Neural progenitor cell (in vitro differentiated cells): ENCODE measurements around the gene SNRNP40. TPM values are rescaled to one million over a fixed set of nuclear protein-coding genes. Genes with fewer than 3 reads are reported as not detected.

Experiments
- DNase-seq: peaks from one replicate; pipeline ENCODE4 v3.0.0-alpha.2; 2016; ENCODE audit warnings: low spot score
- H2AFZ ChIP-seq: fragments of 200-600 bp; sonication (generic); replicated peaks from 2 replicates; pipeline ENCODE4 v1.6.1; 2016; ENCODE audit warnings: antibody characterized with exemption
- H3F3A ChIP-seq: fragments of 200-600 bp; sonication (generic); 2 replicates; pipeline ENCODE4 v1.6.1; 2016; ENCODE audit warnings: antibody characterized with exemption, low read depth
- H3K27ac ChIP-seq: fragments of 200-600 bp; sonication (generic); 2 replicates; pipeline ENCODE4 v1.5.1; 2016; ENCODE audit warnings: mild to moderate bottlenecking
- H3K27me3 ChIP-seq: fragments of 200-600 bp; sonication (generic); 2 replicates; pipeline ENCODE4 v1.6.1; 2016; ENCODE audit warnings: mild to moderate bottlenecking, moderate library complexity
- H3K36me3 ChIP-seq: fragments of 200-600 bp; sonication (generic); 2 replicates; pipeline ENCODE4 v1.5.1; 2016
- H3K4me1 ChIP-seq: fragments of 200-600 bp; sonication (generic); 2 replicates; pipeline ENCODE4 v1.6.1; 2016; ENCODE audit warnings: mixed run types
- H3K4me2 ChIP-seq: fragments of 200-600 bp; sonication (generic); 2 replicates; pipeline ENCODE4 v1.6.1; 2016
- H3K4me3 ChIP-seq: fragments of 200-600 bp; sonication (generic); 2 replicates; pipeline ENCODE4 v1.5.1; 2016
- H3K79me2 ChIP-seq: fragments of 200-600 bp; sonication (generic); 2 replicates; pipeline ENCODE4 v1.6.1; 2016; ENCODE audit warnings: low read depth
- H3K9ac ChIP-seq: fragments of 200-600 bp; sonication (generic); 2 replicates; pipeline ENCODE4 v1.6.1; 2016
- H3K9me3 ChIP-seq: fragments of 200-600 bp; sonication (generic); 2 replicates; pipeline ENCODE4 v1.5.1; 2016; ENCODE audit warnings: low read depth
- H4K20me1 ChIP-seq: fragments of 200-600 bp; sonication (generic); 2 replicates; pipeline ENCODE4 v1.6.1; 2016; ENCODE audit warnings: low read depth
- H3K27ac Mint-ChIP-seq: 3 replicates; pipeline ENCODE4 v1.8.0; 2021; ENCODE audit warnings: mixed read lengths
- H3K27me3 Mint-ChIP-seq: 2 replicates; pipeline ENCODE4 v1.8.0; 2022; ENCODE audit warnings: low read depth, mild to moderate bottlenecking, inconsistent platforms, moderate library complexity, mixed read lengths; ENCODE audit not compliant: insufficient read depth
- H3K36me3 Mint-ChIP-seq: 3 replicates; pipeline ENCODE4 v1.8.0; 2021; ENCODE audit warnings: mixed read lengths
- H3K4me1 Mint-ChIP-seq: 3 replicates; pipeline ENCODE4 v1.8.0; 2021; ENCODE audit warnings: mixed read lengths
- H3K4me3 Mint-ChIP-seq: 3 replicates; pipeline ENCODE4 v1.8.0; 2021; ENCODE audit warnings: mild to moderate bottlenecking, moderate library complexity, mixed read lengths
- H3K9me3 Mint-ChIP-seq: 3 replicates; pipeline ENCODE4 v1.8.0; 2020; ENCODE audit warnings: mixed read lengths
- EZH2 ChIP-seq: fragments of 200-600 bp; sonication (generic); IDR thresholded peaks from 2 replicates; pipeline ENCODE4 v1.6.1; 2017; ENCODE audit warnings: antibody characterized with exemption, mild to moderate bottlenecking, moderate library complexity
- EZH2phosphoT487 ChIP-seq: fragments of 200-600 bp; sonication (generic); IDR thresholded peaks from 2 replicates; pipeline ENCODE4 v1.6.1; 2017; ENCODE audit warnings: antibody characterized with exemption
- total RNA-seq: library from RNA; depleted of rRNA; stranded (reverse); fragments of >200 nt; gene quantifications from 2 replicates; pipeline ENCODE4 v1.2.3, GENCODE V29; 2015; ENCODE audit warnings: low replicate concordance
- TF ChIP-seq, protein P1 (sequence below): fragments of 200-600 bp; sonication (generic); IDR thresholded peaks from 2 replicates; pipeline ENCODE4 v1.5.1; 2017; ENCODE audit warnings: antibody characterized with exemption, mild to moderate bottlenecking

SNRNP40 gene
- total RNA-seq, 1 donor from 2014 or later: 179 TPM

DNA sequence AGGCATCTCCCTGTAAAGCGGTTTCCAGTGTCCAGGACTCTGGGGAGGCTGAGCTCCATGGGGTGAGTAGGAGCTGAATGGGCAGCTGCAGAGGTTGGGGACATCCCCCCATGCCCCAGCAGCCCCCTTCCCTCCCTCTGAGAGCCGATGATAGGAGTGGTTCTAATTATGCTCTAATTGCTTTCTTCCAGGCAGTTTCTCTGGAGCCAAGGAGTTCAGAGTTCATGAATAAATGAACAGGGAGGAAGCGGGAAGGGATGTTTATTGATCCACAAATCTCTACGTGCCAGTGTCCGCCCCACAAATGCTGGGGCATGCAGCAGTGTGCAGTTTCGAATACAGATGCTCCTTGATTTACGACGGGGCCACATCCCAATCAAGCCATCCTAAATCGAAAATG lies 72.5 kb downstream of the SNRNP40 start:
- DNase-seq: no peak
- Histone ChIP-seq H3F3A (peaks cover 9% of the 10 kb centered on the region), H2AFZ (no peak overlapping the region), H3K9me3 (no peaks in the 10 kb centered on the region), H3K27ac (peak overlapping the region; percentile 8), H3K4me1 (peaks cover 17% of the 10 kb centered on the region), H3K4me3 (no peak overlapping the region), H3K9ac (no peak overlapping the region), H4K20me1 (peaks cover 9% of the 10 kb centered on the region), H3K4me2 (peak overlapping the region; percentile 17), H3K36me3 (no peaks in the 10 kb centered on the region), H3K79me2 (no peaks in the 10 kb centered on the region), H3K27me3 (no peaks in the 10 kb centered on the region)
- Mint-ChIP-seq H3K36me3 (no peaks in the 10 kb centered on the region), H3K27ac (no peak overlapping the region), H3K4me1 (peaks cover 48% of the 10 kb centered on the region), H3K27me3 (peaks cover 3% of the 10 kb centered on the region), H3K4me3 (peak overlapping the region; percentile 46), H3K9me3 (no peaks in the 10 kb centered on the region)
- TF ChIP-seq, protein P1, sequence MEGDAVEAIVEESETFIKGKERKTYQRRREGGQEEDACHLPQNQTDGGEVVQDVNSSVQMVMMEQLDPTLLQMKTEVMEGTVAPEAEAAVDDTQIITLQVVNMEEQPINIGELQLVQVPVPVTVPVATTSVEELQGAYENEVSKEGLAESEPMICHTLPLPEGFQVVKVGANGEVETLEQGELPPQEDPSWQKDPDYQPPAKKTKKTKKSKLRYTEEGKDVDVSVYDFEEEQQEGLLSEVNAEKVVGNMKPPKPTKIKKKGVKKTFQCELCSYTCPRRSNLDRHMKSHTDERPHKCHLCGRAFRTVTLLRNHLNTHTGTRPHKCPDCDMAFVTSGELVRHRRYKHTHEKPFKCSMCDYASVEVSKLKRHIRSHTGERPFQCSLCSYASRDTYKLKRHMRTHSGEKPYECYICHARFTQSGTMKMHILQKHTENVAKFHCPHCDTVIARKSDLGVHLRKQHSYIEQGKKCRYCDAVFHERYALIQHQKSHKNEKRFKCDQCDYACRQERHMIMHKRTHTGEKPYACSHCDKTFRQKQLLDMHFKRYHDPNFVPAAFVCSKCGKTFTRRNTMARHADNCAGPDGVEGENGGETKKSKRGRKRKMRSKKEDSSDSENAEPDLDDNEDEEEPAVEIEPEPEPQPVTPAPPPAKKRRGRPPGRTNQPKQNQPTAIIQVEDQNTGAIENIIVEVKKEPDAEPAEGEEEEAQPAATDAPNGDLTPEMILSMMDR: no peak
- TF ChIP-seq EZH2 (no peak), EZH2phosphoT487 (no peak)

DNA sequence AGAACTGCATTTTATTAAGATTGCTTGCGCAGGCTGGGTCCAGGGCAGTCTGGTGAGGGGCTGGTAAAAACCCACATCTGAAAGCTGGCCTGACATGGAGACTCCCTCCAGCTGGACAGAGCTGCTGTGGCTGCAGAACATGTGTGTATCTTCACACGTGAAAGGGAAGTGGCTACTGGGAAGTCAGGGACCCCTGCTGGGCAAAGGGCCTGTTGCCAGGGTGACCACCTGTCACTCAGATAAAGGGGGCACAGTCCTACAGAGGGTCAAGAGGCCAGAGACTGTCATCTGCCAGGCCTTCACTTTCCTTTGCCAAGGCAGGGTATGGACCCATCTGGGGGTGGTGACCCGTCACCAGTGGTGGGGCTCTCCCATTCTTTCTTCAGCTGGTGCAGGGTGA lies 74.4 kb downstream of the SNRNP40 start:
- H3K4me1 Mint-ChIP-seq: peaks cover 40% of the 10 kb centered on the region
- H3K9me3 Mint-ChIP-seq: no peaks in the 10 kb centered on the region
- H3K4me2 ChIP-seq: no peak overlapping the region
- no peaks in the 10 kb centered on the region for H3K36me3 ChIP-seq
- no peak overlapping the region for H3K4me3 ChIP-seq
- no peak overlapping the region for H3K27ac ChIP-seq
- no peak overlapping the region for H2AFZ ChIP-seq
- H3K4me1 ChIP-seq: peaks cover 17% of the 10 kb centered on the region
- peaks cover 5% of the 10 kb centered on the region for H3K27me3 Mint-ChIP-seq
- H4K20me1 ChIP-seq: no peaks in the 10 kb centered on the region
- H3K4me3 Mint-ChIP-seq: no peak overlapping the region
- no peaks in the 10 kb centered on the region for H3K79me2 ChIP-seq
- H3K27ac Mint-ChIP-seq: peak overlapping the region; percentile 42
- H3K36me3 Mint-ChIP-seq: no peaks in the 10 kb centered on the region
- peak; percentile 62 for DNase-seq
- H3K9me3 ChIP-seq: no peaks in the 10 kb centered on the region
- H3K9ac ChIP-seq: no peak overlapping the region
- H3K27me3 ChIP-seq: no peaks in the 10 kb centered on the region
- TF ChIP-seq EZH2 (no peak), EZH2phosphoT487 (no peak)
- TF ChIP-seq, protein P1: no peak
- peaks cover 6% of the 10 kb centered on the region for H3F3A ChIP-seq

DNA sequence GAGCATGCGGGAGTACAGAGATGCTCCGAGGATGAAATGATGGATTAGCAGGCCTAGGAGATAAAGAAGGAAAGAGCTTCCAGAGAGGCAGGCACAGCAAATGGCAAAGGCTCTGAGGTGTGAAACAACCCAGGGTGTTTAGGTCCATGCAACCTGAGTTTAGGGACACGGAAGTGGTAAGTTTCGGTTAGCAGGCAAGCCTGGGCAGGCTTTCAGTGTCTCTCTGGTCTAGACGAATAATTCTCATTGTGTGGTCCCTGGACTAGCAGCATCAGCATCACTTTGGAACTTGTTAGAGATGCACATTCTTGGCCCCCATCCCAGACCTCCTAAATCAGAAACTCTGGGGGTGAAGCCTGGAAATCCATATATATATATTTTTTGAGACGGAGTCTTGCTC lies 75.5 kb downstream of the SNRNP40 start:
- H3K4me1 Mint-ChIP-seq: peaks cover 42% of the 10 kb centered on the region
- H3K36me3 ChIP-seq: no peaks in the 10 kb centered on the region
- no peak overlapping the region for H3K4me3 Mint-ChIP-seq
- no peak for TF ChIP-seq EZH2phosphoT487
- TF ChIP-seq, protein P1: no peak
- TF ChIP-seq EZH2: no peak
- H3F3A ChIP-seq: peaks cover 10% of the 10 kb centered on the region
- H3K9me3 Mint-ChIP-seq: no peaks in the 10 kb centered on the region
- H3K9me3 ChIP-seq: no peaks in the 10 kb centered on the region
- H3K27me3 Mint-ChIP-seq: peaks cover 2% of the 10 kb centered on the region
- H3K79me2 ChIP-seq: no peaks in the 10 kb centered on the region
- no peaks in the 10 kb centered on the region for H3K27me3 ChIP-seq
- H2AFZ ChIP-seq: no peak overlapping the region
- H3K4me2 ChIP-seq: no peak overlapping the region
- peaks cover 21% of the 10 kb centered on the region for H3K4me1 ChIP-seq
- no peaks in the 10 kb centered on the region for H4K20me1 ChIP-seq
- H3K27ac ChIP-seq: no peak overlapping the region
- H3K27ac Mint-ChIP-seq: no peak overlapping the region
- H3K36me3 Mint-ChIP-seq: no peaks in the 10 kb centered on the region
- H3K9ac ChIP-seq: no peak overlapping the region
- H3K4me3 ChIP-seq: no peak overlapping the region
- no peak for DNase-seq
